Measurements from ENCODE around the gene TNFRSF1B.

TNFRSF1B gene

GRCh38 chr1:12176298-12177118, 9.7 kb downstream of the TNFRSF1B start:
- DNase-seq: no peak

DNA sequence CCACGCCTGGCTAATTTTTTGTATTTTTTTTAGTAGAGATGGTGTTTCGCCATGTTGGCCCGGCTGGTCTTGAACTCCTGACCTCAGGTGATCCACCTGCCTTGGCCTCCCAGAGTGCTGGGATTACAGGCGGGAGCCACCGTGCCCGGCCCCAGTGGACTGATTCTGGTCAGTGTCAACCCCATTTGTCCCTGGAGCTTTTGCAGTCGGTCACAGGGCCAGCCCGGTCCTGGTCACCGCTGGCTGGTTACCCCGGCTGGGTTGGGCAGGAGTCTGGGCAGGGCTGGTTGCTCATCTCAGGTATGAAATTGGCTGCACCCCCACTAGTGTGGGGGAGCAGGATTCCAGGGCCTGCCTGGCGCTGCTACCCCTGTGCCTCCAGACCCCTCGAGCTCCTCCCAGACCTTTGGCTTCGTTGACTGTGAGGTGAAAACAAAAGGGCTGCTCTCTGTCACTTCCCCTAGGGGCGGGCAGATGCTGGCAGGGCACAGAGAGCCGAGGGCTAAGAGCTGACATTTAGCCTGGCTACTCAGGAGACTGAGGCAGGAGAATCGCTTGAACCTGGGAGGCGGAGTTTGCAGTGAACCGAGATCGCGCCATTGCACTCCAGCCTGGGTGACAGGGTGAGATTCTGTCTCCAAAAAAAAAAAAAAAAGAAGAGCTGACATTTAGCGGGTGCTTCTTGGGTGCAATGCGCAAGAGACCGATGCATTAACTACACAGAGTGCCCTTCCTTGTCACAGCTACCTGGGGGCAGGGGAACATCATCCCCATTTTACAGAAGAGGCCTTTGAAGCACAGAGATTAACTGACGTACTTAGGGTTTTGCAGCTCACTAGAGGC, 10.6 kb downstream of the TNFRSF1B start:
- DNase-seq: peak; percentile 44

- DNase-seq: peak; percentile 86
These were observed 11.2 kb downstream of the TNFRSF1B start for GRCh38 chr1:12177999-12178441.

- no peak for DNase-seq
These were observed 11.7 kb downstream of the TNFRSF1B start for GRCh38 chr1:12178511-12178910.

DNA sequence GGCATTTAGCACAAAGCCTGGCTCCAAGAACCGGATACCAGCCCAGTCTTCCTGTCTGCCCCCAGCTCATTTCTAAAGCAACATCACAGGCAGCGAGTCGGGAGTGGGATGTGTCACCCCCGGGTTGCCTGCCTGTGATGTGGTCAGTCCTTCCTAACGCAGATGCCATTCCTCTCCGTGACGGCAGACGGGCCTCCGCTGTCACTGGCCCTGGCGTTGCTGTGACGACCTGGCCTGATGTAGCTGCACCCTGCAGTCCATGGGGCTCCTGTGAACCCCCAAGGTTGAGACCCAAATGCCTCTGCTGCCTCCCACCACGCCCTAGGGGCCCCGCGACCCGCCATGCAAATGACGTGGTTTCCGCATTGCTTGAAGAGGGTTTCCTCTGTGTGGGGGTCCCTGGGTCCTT, 12.3 kb downstream of the TNFRSF1B start:
- DNase-seq: peak; percentile 83

DNA sequence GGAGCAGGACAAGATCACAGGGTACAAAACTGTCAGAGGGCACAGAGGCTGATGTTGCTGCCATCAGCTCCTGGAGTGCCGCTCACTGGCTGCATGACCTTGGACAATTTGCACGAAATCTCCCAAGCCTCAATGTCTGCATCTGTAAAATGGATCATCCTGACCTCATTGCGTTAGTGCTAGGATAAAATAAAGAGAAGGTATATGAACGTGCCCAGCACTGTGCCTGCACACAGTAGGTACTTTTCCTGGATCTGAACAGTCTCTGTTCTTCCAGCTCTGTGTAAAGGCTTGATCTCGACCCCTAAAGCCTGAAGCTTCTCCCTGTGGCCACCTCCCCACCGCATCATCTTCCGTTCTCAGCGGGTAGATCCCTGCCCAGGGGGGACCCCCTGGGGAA, 12.9 kb downstream of the TNFRSF1B start:
- no peak for DNase-seq

GRCh38 chr1:12180315-12180714, 13.5 kb downstream of the TNFRSF1B start:
- DNase-seq: no peak

DNA sequence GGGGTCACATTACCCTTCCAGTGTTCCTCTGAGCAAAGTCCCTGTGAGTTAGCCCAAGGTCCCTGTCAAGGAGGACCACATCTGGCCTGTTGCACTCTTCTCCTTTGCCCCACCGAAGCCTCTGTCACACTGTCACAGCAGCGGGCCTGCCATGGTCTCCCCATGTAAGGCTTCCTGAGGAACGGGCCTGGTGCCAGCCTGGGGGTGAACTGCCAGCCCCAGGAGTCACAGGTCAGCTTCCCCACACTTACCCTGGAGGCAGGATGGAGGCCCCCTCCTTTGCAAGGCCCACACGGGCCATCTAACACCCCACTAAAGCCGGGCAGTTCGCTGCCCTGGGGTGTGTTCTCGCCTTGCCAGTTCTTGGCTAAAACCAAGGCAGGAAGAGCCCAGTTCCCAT, 14.1 kb downstream of the TNFRSF1B start:
- DNase-seq: no peak

DNA sequence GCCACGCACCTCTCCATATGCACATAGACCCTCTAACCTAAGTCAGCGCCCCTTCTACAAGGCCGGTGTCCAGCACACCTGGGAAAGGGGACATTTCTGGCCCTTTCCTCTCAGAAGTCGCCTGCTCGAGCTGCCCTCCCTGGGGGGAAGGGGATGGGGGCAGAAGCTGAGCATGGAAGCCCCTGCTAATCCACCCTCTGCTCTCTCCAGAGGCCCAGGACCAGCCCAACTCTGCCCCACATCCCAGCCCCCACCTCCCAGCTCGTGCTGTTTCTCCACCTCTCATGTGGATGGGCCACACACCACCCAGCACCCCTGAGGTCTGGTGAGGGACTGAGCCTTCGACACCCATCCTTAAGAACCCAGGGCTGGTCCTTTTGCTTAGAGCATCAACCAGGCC, 14.8 kb downstream of the TNFRSF1B start:
- no peak for DNase-seq

DNA sequence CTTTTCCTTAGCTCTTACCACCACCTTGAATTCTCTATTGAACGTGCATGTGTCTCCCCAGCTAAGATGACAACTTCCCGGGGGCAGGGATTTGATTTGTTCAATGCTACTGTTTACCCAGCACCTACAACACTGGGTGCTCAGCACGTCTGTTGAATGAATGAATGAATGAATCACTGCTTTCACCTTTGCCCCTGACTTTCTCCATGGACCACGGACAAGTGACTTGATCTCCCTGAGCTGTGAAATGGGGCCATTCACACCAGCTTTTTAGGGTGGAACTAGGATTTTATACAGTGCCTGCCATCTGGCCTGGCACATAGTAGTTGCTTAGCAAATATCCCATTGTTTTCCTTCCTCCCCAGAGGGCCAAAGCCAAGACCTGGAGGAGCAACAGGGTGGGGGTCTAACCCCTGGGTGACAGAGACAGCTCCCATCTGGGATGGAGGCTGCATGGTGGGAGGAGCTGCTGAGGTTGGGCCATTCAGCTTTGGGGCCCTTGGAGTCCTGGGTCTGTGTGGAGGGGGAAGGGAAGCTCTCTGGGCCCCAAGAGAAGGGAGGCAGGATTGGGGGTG, 15.7 kb downstream of the TNFRSF1B start:
- DNase-seq: no peak

- no peak for DNase-seq
These were observed 16.5 kb downstream of the TNFRSF1B start for GRCh38 chr1:12183095-12183794.

DNA sequence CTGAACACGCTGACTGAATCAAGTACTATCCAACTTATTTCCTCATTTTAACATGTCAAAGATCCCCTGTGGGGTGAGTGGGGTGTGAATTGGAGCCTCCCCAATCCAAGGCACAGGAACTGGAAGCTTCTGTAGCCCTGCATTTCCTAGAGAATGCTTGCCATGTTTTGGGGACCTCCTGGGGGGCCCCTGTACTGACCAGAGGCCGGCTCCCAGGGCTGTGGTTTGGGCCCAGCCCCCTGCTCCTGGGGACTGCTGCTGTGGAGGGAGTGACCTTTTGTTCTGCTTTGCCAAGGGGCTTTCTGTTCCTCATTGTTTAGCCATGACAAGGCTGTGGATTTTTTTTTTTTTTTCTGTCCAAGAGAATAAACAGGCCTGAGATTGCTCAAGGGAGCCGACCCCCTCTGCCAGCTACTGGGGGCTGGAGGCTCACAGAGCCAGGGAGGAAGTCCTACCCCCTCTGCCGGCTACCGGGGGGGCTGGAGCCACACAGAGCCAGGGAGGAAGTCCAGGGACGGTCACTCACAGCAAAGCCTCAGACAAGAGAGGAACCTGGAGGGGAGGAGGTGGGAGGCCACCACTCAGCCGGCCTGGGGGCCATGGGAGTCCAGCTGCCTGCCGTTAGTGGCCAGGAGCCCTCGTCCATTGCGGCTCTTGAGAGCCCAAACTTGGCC, 17.4 kb downstream of the TNFRSF1B start:
- no peak for DNase-seq

DNA sequence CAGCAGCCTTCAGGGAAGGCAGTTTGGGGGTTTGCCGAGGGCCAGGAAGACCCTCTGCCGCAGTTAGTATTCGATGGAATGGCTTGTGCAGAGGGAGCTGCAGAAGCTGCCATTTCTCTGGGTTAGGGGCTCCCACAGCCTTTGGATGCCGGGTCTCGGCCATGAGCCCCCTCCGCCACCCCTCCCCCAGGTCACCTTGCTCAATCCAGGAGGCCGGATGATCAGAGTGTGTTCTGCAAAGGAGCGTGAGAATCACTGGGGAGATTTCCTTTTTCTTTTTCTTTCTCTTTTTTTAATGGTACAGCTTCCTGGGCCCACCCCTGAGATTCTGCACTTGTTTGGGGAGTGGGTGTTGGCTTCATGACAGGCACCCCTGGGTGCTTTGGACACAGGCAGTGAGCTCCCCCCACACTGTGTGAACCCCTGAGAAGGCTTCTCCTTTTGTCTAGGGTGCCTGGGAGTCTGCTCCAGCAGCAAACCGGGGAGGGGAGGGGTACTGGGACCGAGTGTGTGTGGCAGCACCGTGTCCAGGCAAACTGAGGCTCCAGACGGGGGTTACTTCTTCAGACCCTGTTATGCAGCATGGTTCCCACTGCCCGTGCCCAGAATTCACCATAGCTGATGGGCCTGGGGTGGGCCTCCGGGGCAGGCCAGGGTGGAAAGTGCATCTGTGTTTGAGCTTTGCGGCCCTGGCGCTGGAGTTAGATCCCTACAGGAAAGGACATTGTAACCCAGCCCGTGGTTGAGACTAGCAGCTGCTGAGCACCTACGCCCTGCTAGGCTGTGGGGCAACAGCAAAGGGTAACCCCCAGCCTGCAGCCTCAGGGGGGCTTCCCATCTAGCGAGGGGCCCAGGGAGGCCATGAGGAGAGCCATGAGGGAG, 18.5 kb downstream of the TNFRSF1B start:
- no peak for DNase-seq

GRCh38 chr1:12185918-12186678, 19.3 kb downstream of the TNFRSF1B start:
- DNase-seq: no peak

GRCh38 chr1:12186679-12186985, 19.8 kb downstream of the TNFRSF1B start:
- no peak for DNase-seq

DNA sequence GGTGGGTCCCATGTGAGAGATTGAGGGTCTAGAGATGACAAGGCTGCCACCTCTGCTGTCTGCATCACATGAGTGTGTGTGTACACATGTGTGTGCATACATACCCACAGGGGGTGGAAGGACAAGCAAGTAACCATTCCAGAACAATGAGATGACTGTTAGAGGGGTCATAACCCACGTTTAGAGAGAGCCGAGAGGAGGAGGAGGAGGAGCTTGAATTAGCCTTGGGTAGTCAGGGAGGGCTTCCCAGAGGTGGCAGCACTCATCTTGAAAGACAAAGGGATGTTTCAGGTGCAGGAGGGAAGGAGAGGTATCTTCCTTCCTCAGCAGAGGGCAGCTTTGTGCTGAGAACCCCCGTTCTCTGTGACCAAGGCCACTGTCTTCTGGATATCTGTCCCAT, 21.3 kb downstream of the TNFRSF1B start:
- DNase-seq: no peak

- DNase-seq: no peak
These were observed 22.0 kb downstream of the TNFRSF1B start for GRCh38 chr1:12188657-12189327.

- no peak for DNase-seq
These were observed 22.5 kb downstream of the TNFRSF1B start for GRCh38 chr1:12189328-12189682.

- DNase-seq: no peak
These were observed 24.6 kb downstream of the TNFRSF1B start for GRCh38 chr1:12191242-12192032.
